Raji (cell line): ENCODE data around the gene MARCHF10.

ENCODE experiments used
- POLR2A ChIP-seq: IDR thresholded peaks from 2 replicates; pipeline ENCODE4 v1.6.1; 2011; ENCODE audit warnings: low read depth, low read length, control low read depth; ENCODE audit not compliant: insufficient read depth

The MARCHF10 gene

GRCh38 chr17:62749926-62750325 lies 58.2 kb downstream of the MARCHF10 start:
- no peak for TF ChIP-seq POLR2A

- no peak for TF ChIP-seq POLR2A
These were observed 61.2 kb downstream of the MARCHF10 start for GRCh38 chr17:62746941-62747340.

GRCh38 chr17:62745806-62746205 lies 62.3 kb downstream of the MARCHF10 start:
- no peak for TF ChIP-seq POLR2A

- no peak for TF ChIP-seq POLR2A
These were observed 63.9 kb downstream of the MARCHF10 start for GRCh38 chr17:62744259-62744658.

GRCh38 chr17:62741290-62741689 lies 66.8 kb downstream of the MARCHF10 start:
- TF ChIP-seq POLR2A: no peak

GRCh38 chr17:62739645-62740388 lies 68.3 kb downstream of the MARCHF10 start:
- no peak for TF ChIP-seq POLR2A

DNA sequence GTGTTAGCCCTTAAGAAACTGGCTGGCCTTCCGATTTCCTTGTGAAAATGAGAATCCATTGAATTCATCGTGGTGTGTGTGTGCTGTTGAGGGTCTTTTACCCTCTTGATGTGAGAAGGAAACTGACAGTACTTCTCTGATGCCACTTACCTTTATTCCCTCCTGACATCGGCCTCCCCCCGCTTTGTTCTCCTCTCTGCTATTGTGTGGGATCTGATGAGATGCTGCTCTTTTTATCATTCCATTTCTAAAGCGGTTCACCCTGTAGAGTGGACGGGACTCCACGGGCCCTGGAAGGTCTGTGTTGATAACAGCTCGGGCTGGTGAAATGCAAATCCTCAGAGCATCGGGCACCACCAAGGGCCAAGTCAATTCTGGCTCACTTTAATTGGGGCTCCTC lies 69.8 kb downstream of the MARCHF10 start:
- no peak for TF ChIP-seq POLR2A

- TF ChIP-seq POLR2A: no peak
These were observed 70.6 kb downstream of the MARCHF10 start for GRCh38 chr17:62737513-62737912.

GRCh38 chr17:62735044-62735651 lies 73.0 kb downstream of the MARCHF10 start:
- no peak for TF ChIP-seq POLR2A

GRCh38 chr17:62732125-62732524 lies 76.0 kb downstream of the MARCHF10 start:
- TF ChIP-seq POLR2A: no peak

- no peak for TF ChIP-seq POLR2A
These were observed 80.0 kb downstream of the MARCHF10 start for GRCh38 chr17:62727916-62728672.

DNA sequence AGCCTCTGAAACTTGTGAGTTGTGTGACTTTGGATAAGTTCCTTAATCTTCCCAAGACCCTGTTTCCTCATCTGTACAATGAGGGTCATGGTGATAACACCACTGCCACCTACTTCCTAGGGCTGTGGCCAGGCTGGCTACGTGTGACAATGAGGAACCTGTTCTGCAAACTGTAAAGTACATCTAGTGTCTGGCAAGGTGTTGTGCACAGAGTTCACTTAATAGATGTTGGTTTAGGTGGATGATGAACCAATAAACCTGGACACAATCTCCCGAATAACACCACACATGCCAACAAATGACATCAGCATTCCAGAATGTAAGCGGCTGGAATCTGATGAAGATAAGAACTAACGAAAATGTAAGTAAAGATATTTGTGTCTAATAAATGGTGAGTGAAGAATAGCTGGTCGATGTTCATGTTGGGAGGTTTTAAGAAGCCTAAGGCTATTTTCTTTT lies 82.3 kb downstream of the MARCHF10 start:
- TF ChIP-seq POLR2A: no peak

- TF ChIP-seq POLR2A: no peak
These were observed 83.5 kb downstream of the MARCHF10 start for GRCh38 chr17:62724398-62725146.

- no peak for TF ChIP-seq POLR2A
These were observed 84.3 kb downstream of the MARCHF10 start for GRCh38 chr17:62723842-62724241.

- no peak for TF ChIP-seq POLR2A
These were observed 85.5 kb downstream of the MARCHF10 start for GRCh38 chr17:62722625-62723024.
